ENCODE data around the gene CSNK1E.
A peak's percentile ranks its signal among the peaks of the same experiment; 100 is the strongest.

Gene CSNK1E

GRCh38 chr22:38249803-38250642, 67.2 kb downstream of the CSNK1E start:
- no peak for DNase-seq (ENCODE audit: low spot score)

DNA sequence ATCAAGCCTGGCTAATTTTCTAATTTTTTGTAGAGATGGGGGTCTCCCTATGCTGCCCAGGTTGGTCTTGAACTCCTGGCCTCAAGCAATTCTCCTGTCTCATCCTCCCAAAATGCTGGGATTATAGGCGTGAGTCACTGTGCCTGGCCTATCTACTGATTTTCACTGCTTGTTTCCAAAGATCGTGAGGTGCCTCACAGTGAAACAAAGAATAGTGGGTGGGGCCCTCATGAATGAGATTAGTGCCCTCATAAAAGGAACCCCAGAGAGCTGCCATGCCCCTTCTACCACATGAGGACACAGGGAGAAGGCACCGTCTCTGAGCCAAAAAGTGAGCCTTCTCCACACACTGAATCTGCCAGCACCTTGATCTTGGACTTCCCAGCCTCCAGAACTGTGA, 67.9 kb downstream of the CSNK1E start:
- DNase-seq (ENCODE audit: low spot score) = no peak

DNA sequence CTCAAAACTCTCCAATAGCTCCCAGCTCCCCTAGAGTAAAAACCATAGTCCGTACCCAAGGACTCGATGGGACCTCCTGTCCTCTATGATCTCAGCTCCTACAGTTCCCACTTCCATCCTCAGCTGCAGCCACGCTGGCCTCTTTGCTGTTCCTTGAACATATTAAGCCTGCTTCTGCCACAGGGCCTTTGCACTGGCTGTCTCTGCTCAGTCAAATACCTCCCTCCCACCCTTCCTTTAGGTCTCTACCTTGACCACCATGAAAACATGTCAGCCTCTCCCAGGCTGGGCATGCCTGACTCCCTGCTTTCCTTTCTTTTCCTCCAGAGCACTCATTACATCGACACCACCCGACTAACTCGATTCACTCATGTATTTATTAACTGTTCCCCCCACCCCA, 69.0 kb downstream of the CSNK1E start:
- DNase-seq (ENCODE audit: low spot score) = no peak

- DNase-seq (ENCODE audit: low spot score) = no peak
Observed at GRCh38 chr22:38247713-38248112, 69.5 kb downstream of the CSNK1E start.

DNA sequence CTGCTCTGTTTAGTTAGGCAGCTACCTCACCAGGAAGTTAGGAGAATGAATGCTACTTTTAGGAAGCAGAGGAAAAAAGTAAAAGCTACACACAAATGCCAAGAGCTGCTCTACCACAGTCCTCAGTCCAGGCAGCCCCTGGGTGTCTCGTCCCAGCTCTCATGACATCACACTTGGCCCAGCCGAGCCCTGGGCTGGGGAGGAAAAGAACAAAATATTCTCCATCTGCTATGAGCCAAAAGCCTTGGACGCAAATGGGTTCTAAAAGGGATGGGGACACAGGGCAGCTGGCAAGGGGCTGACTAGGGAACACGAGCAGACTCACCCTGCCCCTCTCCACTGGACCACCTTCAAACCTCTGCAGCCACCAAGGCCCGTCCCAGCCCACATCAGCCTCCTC, 70.5 kb downstream of the CSNK1E start:
- no peak for DNase-seq (ENCODE audit: low spot score)

DNA sequence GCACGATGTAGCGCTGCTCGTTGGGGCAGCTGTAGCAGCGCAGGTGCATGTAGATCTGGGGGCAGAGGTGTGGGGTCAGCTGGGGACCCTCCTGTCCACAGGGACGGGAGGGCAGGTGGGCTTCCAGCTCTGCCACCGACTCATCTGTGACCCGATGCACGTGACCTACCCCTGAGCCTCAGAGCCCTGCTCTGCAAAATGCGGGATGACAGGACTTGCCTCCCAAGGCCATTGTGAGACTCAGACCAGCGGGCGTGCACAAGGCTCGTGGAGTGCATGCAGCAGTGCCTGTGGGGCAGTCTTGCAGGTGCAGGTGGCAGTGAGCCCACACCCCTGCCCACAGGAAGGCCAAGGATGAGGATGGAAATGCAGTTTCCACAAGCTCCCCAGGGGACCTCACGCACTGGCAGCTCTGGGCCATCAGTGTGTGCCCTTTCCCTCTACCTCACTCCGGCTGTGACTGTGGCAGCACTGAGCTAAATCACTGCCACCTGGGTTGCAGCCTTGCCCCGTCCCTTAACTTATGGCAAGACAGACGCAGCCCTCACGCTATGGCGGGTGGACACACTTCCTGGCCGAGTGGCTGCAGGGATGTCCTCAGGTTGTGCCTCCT, 71.1 kb downstream of the CSNK1E start:
- peak; percentile 59 for DNase-seq (ENCODE audit: low spot score)

- no peak for DNase-seq (ENCODE audit: low spot score)
Observed at GRCh38 chr22:38244106-38244505, 73.1 kb downstream of the CSNK1E start.

DNA sequence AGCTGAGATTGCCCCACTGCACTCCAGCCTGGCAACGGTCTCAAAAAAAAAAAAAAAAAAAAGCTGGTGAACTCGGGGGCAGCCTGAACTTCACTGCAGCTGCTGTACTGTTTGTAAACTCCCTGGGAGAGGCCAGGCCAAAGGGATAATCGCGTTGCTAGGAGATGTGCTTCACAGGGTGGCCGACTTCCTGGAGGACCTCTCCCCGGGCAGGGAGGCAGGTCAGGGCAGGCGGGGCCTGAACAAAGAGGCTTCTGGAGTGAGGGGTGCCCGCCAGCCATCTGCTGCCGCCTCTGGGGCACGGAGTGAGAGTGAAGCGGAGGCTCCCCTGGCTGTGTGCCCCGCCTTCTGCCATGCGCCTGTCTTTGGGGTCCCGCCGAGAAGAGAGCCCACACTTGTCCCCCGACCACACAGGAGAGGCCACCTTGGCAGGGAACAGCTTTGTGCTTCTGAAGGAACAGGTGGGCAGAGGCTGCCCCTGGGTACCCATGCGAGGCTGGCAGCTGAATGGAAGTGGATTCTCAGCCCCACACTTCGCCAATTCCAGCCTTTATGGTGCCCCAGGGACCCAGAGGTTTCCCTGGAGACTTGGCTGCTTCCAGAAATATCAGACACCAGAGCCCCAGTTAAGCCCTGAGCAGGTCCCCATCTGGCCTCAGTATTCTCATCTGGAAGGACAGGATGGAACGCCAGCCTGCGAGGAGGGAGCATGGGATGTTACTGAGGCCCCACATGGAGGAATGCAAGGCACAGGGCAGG, 74.0 kb downstream of the CSNK1E start:
- no peak for DNase-seq (ENCODE audit: low spot score)

GRCh38 chr22:38240734-38241252, 76.4 kb downstream of the CSNK1E start:
- no peak for DNase-seq (ENCODE audit: low spot score)
